Tibial artery (tissue), 4 donors: ENCODE data around the gene RNF126.
"Not testable (repeated sequence)": the region's sequence is repeated elsewhere in the genome, so short reads cannot be mapped to it uniquely, and the experiment has no call there.

Source experiments
- DNase-seq, 2 donors: peaks; one replicate each; pipeline ENCODE4 v3.0.0-alpha.2; 2019
- H3K27ac ChIP-seq, 2 donors: fragments of 200-600 bp; sonication (generic) in 1 of 2; 1 replicate in 1 of 2; 2 replicates in 1 of 2; pipeline ENCODE4 v1.5.1; 2018 to 2019; ENCODE audit warnings: mild to moderate bottlenecking in 1 of 2
- H3K27me3 ChIP-seq, 2 donors: fragments of 200-600 bp; sonication (generic) in 1 of 2; one replicate each; pipeline versions ENCODE4 v1.5.1 to v1.6.0; 2016 to 2019
- H3K36me3 ChIP-seq, 3 donors: fragments of 200-600 bp; sonication (generic) in 2 of 3; one replicate each; pipeline ENCODE4 v1.5.1; 2016 to 2019; ENCODE audit warnings: mild to moderate bottlenecking in 2 of 3
- H3K4me1 ChIP-seq, 4 donors: fragments of 200-600 bp; sonication (generic) in 2 of 4; 1 replicate in 3 of 4; 2 replicates in 1 of 4; pipeline ENCODE4 v1.5.1; 2016 to 2019
- H3K4me3 ChIP-seq, 2 donors: fragments of 200-600 bp; sonication (generic) in 1 of 2; 1 replicate in 1 of 2; 2 replicates in 1 of 2; pipeline ENCODE4 v1.5.1; 2018 to 2019; ENCODE audit warnings: mild to moderate bottlenecking in 2 of 2
- H3K9me3 ChIP-seq, 3 donors: fragments of 200-600 bp; sonication (generic) in 1 of 3; one replicate each; pipeline ENCODE4 v1.5.1; 2016 to 2019
- CTCF ChIP-seq, 2 experiments: fragments of 200-600 bp in 1 of 2; fragments of 450-650 bp in 1 of 2; IDR thresholded peaks; one replicate each; pipeline ENCODE4 v1.5.1; 2017 to 2019; ENCODE audit warnings: antibody characterized with exemption in 2 of 2, mild to moderate bottlenecking in 1 of 2, moderate library complexity in 1 of 2
- intact Hi-C: fragments of 100-400 bp; cut with DNase I; formaldehyde crosslinking; loops from one replicate; pipeline ENCODE4 v1.15.0; 2023; ENCODE audit warnings: low total_unique reads

Gene RNF126

DNA sequence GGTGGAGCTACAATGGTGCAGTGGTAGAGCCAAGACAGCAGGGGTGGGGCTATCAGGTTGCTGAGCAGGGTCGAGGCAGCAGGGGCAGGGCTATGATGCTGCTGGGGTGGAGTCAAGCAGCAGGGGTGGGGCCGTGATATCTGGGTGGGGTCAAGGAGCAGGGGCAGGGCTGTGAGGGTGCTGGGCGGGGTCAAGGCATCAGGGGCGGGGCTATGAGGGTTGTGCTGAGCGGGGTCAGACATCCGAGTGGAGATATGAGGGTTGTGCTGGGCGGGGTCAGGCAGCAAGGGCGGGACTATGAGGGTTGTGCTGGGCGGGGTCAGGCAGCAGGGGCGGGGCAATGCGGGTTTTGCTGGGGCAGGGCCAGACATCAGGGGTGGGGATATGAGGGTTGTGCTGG lies 58.7 kb downstream of the RNF126 start:
- DNase-seq = no peak
- Histone ChIP-seq H3K36me3 (no peaks in the 10 kb centered on the region), H3K4me1 (no peaks in the 10 kb centered on the region), H3K27me3 (peaks cover 0 to 28% of the 10 kb centered on the region in 2 donors), H3K27ac (no peak overlapping the region), H3K4me3 (no peak overlapping the region), H3K9me3 (no peaks in the 10 kb centered on the region)
- no peak for TF ChIP-seq CTCF (IDR thresholded peaks at IDR 0.05)
- intact Hi-C loops = no loop called here

- H3K4me1 ChIP-seq, DNase-seq, H3K36me3 ChIP-seq, H3K4me3 ChIP-seq, intact Hi-C loops, H3K27ac ChIP-seq, H3K9me3 ChIP-seq: not testable (repeated sequence)
- peaks cover 0 to 23% of the 10 kb centered on the region in 2 donors for H3K27me3 ChIP-seq
These were observed 59.2 kb downstream of the RNF126 start for GRCh38 chr19:603779-604178.

DNA sequence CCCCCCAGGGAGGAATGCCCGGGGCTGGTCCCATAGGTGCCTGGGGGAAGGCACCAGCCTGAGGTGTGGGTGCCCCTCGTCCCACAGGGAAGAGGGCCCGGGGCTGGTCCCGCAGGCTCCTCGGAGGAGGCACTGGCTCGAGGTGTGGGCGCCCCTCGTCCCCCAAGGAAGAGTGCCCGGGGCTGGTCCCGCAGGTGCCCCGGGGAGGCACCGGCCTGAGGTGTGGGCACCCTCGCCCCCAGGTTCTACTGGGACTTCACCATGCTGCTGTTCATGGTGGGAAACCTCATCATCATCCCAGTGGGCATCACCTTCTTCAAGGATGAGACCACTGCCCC lies 59.7 kb downstream of the RNF126 start:
- H3K36me3 ChIP-seq, H3K4me3 ChIP-seq, H3K4me1 ChIP-seq, H3K9me3 ChIP-seq, DNase-seq, H3K27ac ChIP-seq, intact Hi-C loops: not testable (repeated sequence)
- peaks cover 0 to 22% of the 10 kb centered on the region in 2 donors for H3K27me3 ChIP-seq

DNA sequence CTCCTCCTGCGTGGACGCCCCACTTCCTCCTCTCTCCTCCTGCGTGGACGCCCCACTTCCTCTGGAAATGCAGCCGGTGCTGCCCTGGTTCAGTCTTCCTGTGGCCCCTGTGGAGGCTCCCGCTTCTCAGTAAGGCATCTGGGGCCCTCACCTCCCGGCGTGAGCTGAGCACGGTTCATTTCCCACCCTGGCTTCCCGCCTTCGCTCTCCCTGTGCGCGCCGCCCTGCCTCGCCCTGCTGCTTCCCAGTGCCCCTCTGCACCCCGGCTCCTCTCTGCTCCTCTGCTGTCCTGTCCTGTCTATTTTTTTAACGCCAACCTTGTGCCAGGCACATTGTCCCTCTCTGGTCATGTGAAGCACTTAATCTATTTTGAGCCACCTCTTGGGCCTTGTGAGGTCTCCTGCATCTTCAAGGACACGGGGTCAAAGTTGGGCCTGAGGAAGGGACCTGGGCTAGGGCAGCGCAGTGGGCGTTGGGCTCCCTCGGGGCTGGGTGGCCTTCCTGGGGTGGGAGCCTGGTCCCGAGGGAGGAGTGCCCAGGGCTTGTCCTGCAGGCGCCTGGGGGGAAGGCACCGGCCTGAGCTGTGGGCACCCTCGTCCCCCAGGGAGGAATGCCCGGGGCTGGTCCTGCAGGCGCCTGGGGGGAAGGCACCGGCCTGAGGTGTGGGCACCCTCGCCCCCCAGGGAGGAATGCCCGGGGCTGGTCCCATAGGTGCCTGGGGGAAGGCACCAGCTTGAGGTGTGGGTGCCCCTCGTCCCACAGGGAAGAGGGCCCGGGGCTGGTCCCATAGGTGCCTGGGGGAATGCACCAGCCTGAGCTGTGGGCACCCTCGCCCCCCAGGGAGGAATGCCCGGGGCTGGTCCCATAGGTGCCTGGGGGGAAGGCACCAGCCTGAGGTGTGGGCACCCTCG lies 60.4 kb downstream of the RNF126 start:
- Histone ChIP-seq H3K9me3 (no peaks in the 10 kb centered on the region), H3K36me3 (no peaks in the 10 kb centered on the region), H3K4me3 (no peak overlapping the region), H3K27ac (no peak overlapping the region), H3K27me3 (peaks cover 0 to 21% of the 10 kb centered on the region in 2 donors), H3K4me1 (no peaks in the 10 kb centered on the region)
- no peak for TF ChIP-seq CTCF (IDR thresholded peaks at IDR 0.05)
- DNase-seq = no peak
- intact Hi-C loops = no loop called here

GRCh38 chr19:601790-602189 lies 61.2 kb downstream of the RNF126 start:
- no peak for DNase-seq
- Histone ChIP-seq H3K27me3 (peaks cover 0 to 29% of the 10 kb centered on the region in 2 donors), H3K36me3 (no peaks in the 10 kb centered on the region), H3K4me3 (no peak overlapping the region), H3K9me3 (no peaks in the 10 kb centered on the region), H3K27ac (no peak overlapping the region), H3K4me1 (no peaks in the 10 kb centered on the region)
- intact Hi-C loops = no loop called here
- TF ChIP-seq CTCF (IDR thresholded peaks at IDR 0.05) = no peak

GRCh38 chr19:601310-601709 lies 61.7 kb downstream of the RNF126 start:
- H3K36me3 ChIP-seq = no peaks in the 10 kb centered on the region
- no peak for DNase-seq
- no peak overlapping the region for H3K27ac ChIP-seq
- H3K9me3 ChIP-seq = no peaks in the 10 kb centered on the region
- no peaks in the 10 kb centered on the region for H3K4me1 ChIP-seq
- intact Hi-C loops = no loop called here
- H3K4me3 ChIP-seq = no peak overlapping the region
- H3K27me3 ChIP-seq = peaks cover 0 to 34% of the 10 kb centered on the region in 2 donors
- no peak for TF ChIP-seq CTCF (IDR thresholded peaks at IDR 0.05)
